Tibial nerve (tissue), 4 donors: ENCODE results near the gene RBM25.

Experiments used
- CTCF ChIP-seq, 5 experiments: fragments of 200-600 bp in 3 of 5; fragments of 450-650 bp in 2 of 5; sonication (generic) in 3 of 5; IDR thresholded peaks; one replicate each; pipeline ENCODE4 v1.5.1; 2016 to 2019; ENCODE audit warnings: antibody characterized with exemption in 5 of 5, mild to moderate bottlenecking in 3 of 5, moderate library complexity in 2 of 5
- EP300 ChIP-seq, 2 donors: sonication (generic); formaldehyde crosslinking; IDR thresholded peaks; one replicate each; pipeline ENCODE4 v1.6.1; 2017; ENCODE audit warnings: antibody characterized with exemption in 2 of 2, mild to moderate bottlenecking in 1 of 2

DNA sequence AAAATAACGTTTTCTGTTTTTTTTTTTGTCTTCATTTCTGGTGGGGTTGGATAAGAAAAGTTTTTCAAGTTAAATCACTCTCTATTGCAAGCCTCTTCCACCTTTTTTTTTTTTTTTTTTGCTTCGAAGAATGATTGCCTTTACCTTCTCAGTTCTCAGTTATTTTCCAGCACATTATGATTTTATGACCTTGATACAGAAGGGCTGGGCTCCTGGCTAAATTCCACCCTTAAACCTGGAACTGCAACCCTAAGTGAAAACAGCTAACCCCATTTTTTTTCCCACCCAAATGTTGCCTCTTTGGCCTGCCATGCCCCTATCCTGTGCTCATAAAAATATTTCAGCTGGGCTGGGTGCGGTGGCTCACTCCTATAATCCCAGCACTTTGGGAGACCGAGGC, 109.4 kb downstream of the RBM25 start:
- no peak for TF ChIP-seq EP300 (IDR thresholded peaks at IDR 0.05)
- TF ChIP-seq CTCF (IDR thresholded peaks at IDR 0.05), result no peak
